CD4-positive, alpha-beta T cell (primary cell): Measurements from ENCODE around the gene INSIG2. TPM values are rescaled to one million over a fixed set of nuclear protein-coding genes. Genes with fewer than 3 reads are reported as not detected.

Source experiments
- ATAC-seq: fragments of 200-7000 bp; cut with Tn5 transposase; one replicate; pipeline ENCODE4 v1.10.0; 2022; ENCODE audit warnings: mild to moderate bottlenecking; ENCODE audit not compliant: poor library complexity
- CTCF ChIA-PET: fragments of 350-600 bp; sonication (Branson Sonifier 250); formaldehyde crosslinking; loops from one replicate; lab custom pipeline; 2021; ENCODE audit warnings: antibody characterized with exemption, inconsistent platforms; lab: Charles Lee
- POLR2A ChIA-PET: fragments of 350-600 bp; sonication (Branson Sonifier 250); formaldehyde crosslinking; loops from one replicate; lab custom pipeline; 2021; ENCODE audit warnings: antibody characterized with exemption, inconsistent platforms; lab: Charles Lee
- DNase-seq, 14 experiments: peaks; one replicate each; pipeline ENCODE4 v3.0.0-alpha.2; 2013 to 2020; ENCODE audit warnings: mixed read lengths in 2 of 14
- H3K27ac ChIP-seq, 2 donors: one replicate each; pipeline versions ENCODE4 v1.5.1 to v1.7.0; 2013; ENCODE audit warnings: low read length in 2 of 2, low read depth in 1 of 2, mild to moderate bottlenecking in 1 of 2
- H3K27me3 ChIP-seq, 2 experiments: 1 replicate in 1 of 2; 2 replicates in 1 of 2; pipeline versions ENCODE4 v1.6.1 to v1.7.0; 2013; ENCODE audit warnings: low read length in 2 of 2, control low read depth in 1 of 2, mild to moderate bottlenecking in 1 of 2, moderate library complexity in 1 of 2; ENCODE audit not compliant: insufficient read depth in 2 of 2, control insufficient read depth in 1 of 2
- H3K36me3 ChIP-seq: one replicate; pipeline ENCODE4 v1.6.1; 2013; ENCODE audit warnings: low read length, control low read depth; ENCODE audit not compliant: insufficient read depth
- H3K4me1 ChIP-seq: one replicate; pipeline ENCODE4 v1.6.1; 2013; ENCODE audit warnings: low read length, control low read depth; ENCODE audit not compliant: insufficient read depth
- H3K4me3 ChIP-seq: one replicate; pipeline ENCODE4 v1.5.1; 2013; ENCODE audit warnings: mild to moderate bottlenecking, low read length, moderate library complexity
- H3K9me3 ChIP-seq, 2 experiments: 1 replicate in 1 of 2; 2 replicates in 1 of 2; pipeline versions ENCODE4 v1.6.1 to v1.7.0; 2013; ENCODE audit warnings: low read length in 2 of 2, mild to moderate bottlenecking in 2 of 2, control low read depth in 1 of 2, moderate library complexity in 1 of 2; ENCODE audit not compliant: control insufficient read depth in 1 of 2, insufficient read depth in 1 of 2
- H3K27ac Mint-ChIP-seq: one replicate; pipeline ENCODE4 v1.8.0; 2020; ENCODE audit warnings: mixed read lengths
- H3K27me3 Mint-ChIP-seq: one replicate; pipeline ENCODE4 v1.8.0; 2021; ENCODE audit warnings: mixed read lengths
- H3K36me3 Mint-ChIP-seq: one replicate; pipeline ENCODE4 v1.8.0; 2021; ENCODE audit warnings: low read depth, mixed read lengths
- H3K4me1 Mint-ChIP-seq: one replicate; pipeline ENCODE4 v1.8.0; 2021; ENCODE audit warnings: low read depth, mixed read lengths
- H3K4me3 Mint-ChIP-seq: one replicate; pipeline ENCODE4 v1.8.0; 2020; ENCODE audit warnings: mild to moderate bottlenecking, mixed read lengths
- H3K9me3 Mint-ChIP-seq: one replicate; pipeline ENCODE4 v1.8.0; 2020; ENCODE audit warnings: mixed read lengths
- intact Hi-C, 2 experiments: fragments of 100-400 bp; cut with DNase I in 1 of 2; cut with micrococcal nuclease in 1 of 2; formaldehyde crosslinking; loops; one replicate each; pipeline versions ENCODE4 v1.15.1 to v1.9.0; 2023 to 2025; cut with DNase I, micrococcal nuclease
- total RNA-seq, 174 experiments: library from RNA in 2 of 174; stranded (reverse) in 2 of 174; gene quantifications; one replicate each; pipeline ENCODE4 v1.2.3 and lab custom pipeline; 2021 to 2026
- TF ChIP-seq, protein P1 (sequence below): fragments of 200-600 bp; IDR thresholded peaks from one replicate; pipeline ENCODE4 v1.8.0; 2022; ENCODE audit warnings: antibody characterized with exemption, mild to moderate bottlenecking

Gene INSIG2
- total RNA-seq, 2 experiments from 2014 or later: 7.3 to 7.7 TPM

DNA sequence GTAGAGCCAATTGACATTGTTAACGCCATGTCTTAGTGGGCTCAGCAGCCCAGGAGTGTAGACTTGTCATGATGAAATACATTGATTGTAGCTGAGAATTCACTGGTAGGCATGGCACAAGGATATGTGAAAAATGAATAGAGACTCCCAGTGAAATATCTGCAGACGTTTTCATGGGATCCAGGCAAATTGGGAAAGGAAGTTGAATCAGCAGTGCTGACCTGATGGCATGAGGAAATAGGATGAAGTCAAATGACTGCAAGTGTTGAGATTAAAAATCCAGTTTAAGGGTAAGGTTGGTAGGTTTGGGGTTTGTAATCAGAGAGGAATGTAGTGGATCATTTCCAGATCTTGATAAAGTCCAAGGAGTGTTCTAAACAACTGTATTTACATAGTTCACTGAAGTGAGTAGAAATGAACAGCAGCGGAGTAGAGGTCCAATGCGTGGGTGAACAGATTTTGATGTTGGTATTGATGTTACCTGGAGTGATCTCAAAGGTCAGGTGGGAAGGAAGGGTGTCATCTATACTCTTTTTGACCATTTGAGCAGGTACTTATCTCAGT lies 24.6 kb downstream of the INSIG2 start:
- Histone ChIP-seq H3K9me3 (no peaks in the 10 kb centered on the region), H3K4me1 (no peaks in the 10 kb centered on the region), H3K27ac (no peak overlapping the region), H3K4me3 (no peak overlapping the region), H3K36me3 (peaks cover 20% of the 10 kb centered on the region), H3K27me3 (no peaks in the 10 kb centered on the region)
- DNase-seq (no peak), ATAC-seq (no peak)
- intact Hi-C loops: no loop called here
- CTCF ChIA-PET: no interaction called here
- H3K36me3 Mint-ChIP-seq: peaks cover 33% of the 10 kb centered on the region
- H3K4me3 Mint-ChIP-seq: no peak overlapping the region
- TF ChIP-seq, protein P1, sequence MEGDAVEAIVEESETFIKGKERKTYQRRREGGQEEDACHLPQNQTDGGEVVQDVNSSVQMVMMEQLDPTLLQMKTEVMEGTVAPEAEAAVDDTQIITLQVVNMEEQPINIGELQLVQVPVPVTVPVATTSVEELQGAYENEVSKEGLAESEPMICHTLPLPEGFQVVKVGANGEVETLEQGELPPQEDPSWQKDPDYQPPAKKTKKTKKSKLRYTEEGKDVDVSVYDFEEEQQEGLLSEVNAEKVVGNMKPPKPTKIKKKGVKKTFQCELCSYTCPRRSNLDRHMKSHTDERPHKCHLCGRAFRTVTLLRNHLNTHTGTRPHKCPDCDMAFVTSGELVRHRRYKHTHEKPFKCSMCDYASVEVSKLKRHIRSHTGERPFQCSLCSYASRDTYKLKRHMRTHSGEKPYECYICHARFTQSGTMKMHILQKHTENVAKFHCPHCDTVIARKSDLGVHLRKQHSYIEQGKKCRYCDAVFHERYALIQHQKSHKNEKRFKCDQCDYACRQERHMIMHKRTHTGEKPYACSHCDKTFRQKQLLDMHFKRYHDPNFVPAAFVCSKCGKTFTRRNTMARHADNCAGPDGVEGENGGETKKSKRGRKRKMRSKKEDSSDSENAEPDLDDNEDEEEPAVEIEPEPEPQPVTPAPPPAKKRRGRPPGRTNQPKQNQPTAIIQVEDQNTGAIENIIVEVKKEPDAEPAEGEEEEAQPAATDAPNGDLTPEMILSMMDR: no peak
- no peak overlapping the region for H3K27ac Mint-ChIP-seq
- no peaks in the 10 kb centered on the region for H3K27me3 Mint-ChIP-seq
- no peaks in the 10 kb centered on the region for H3K9me3 Mint-ChIP-seq
- POLR2A ChIA-PET: no interaction called here
- no peaks in the 10 kb centered on the region for H3K4me1 Mint-ChIP-seq

DNA sequence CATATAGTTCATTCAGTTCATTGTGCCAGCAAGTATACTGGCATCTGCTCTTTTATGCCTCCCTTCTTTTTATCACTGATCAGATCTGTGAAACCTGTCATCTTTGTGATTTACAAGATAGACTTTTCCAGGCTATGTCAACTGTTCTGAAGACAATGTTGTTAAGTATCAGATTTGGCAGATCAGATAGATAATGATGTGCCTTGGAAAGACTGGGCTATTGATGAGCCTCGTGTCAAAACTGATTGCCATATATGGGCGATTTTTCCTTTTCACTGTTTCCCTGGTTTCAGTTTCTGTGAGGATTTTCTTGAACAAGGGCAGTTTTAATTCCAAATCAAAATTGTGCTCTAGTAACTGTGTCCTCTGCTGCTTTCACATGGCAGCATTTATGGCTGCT lies 26.6 kb downstream of the INSIG2 start:
- intact Hi-C loops: no loop called here
- H3K27ac Mint-ChIP-seq: no peak overlapping the region
- no peaks in the 10 kb centered on the region for H3K27me3 Mint-ChIP-seq
- DNase-seq (no peak), ATAC-seq (no peak)
- H3K4me3 Mint-ChIP-seq: no peak overlapping the region
- TF ChIP-seq, protein P1: no peak
- H3K36me3 Mint-ChIP-seq: peaks cover 15% of the 10 kb centered on the region
- CTCF ChIA-PET: no interaction called here
- H3K4me1 Mint-ChIP-seq: no peaks in the 10 kb centered on the region
- no peaks in the 10 kb centered on the region for H3K27me3 ChIP-seq
- no peak overlapping the region for H3K27ac ChIP-seq
- H3K9me3 ChIP-seq: no peaks in the 10 kb centered on the region
- peaks cover 4% of the 10 kb centered on the region for H3K36me3 ChIP-seq
- no peaks in the 10 kb centered on the region for H3K4me1 ChIP-seq
- POLR2A ChIA-PET: no interaction called here
- H3K4me3 ChIP-seq: no peak overlapping the region
- no peaks in the 10 kb centered on the region for H3K9me3 Mint-ChIP-seq

DNA sequence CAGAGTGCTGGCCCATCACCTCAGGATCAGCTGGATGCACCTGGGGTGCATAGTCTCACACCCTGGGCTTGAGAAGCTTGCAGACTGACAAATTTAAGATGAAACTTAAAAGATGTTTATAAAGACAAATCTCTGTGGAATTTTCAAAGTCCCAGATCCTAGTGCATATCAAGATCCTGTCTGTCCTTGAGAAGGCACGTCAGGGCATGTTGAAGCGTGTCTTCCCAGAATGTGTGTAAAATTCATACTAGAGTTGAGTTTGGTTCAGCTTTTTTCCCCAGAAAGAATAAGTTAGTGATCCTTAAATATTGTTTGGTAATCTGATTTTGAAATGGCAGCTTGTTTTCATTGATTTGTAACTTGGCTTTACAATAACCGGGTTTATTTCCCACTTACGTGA lies 27.5 kb downstream of the INSIG2 start:
- no peaks in the 10 kb centered on the region for H3K27me3 ChIP-seq
- CTCF ChIA-PET: no interaction called here
- no peak overlapping the region for H3K27ac ChIP-seq
- no peak overlapping the region for H3K4me3 ChIP-seq
- intact Hi-C loops: no loop called here
- ATAC-seq (no peak), DNase-seq (no peak)
- no peaks in the 10 kb centered on the region for H3K9me3 Mint-ChIP-seq
- H3K4me1 ChIP-seq: no peaks in the 10 kb centered on the region
- H3K27me3 Mint-ChIP-seq: no peaks in the 10 kb centered on the region
- no peak overlapping the region for H3K27ac Mint-ChIP-seq
- TF ChIP-seq, protein P1: no peak
- no peaks in the 10 kb centered on the region for H3K4me1 Mint-ChIP-seq
- peaks cover 4% of the 10 kb centered on the region for H3K36me3 ChIP-seq
- no peaks in the 10 kb centered on the region for H3K9me3 ChIP-seq
- POLR2A ChIA-PET: no interaction called here
- H3K4me3 Mint-ChIP-seq: no peak overlapping the region
- H3K36me3 Mint-ChIP-seq: peaks cover 10% of the 10 kb centered on the region
